Caco-2 (cell line): Measurements from ENCODE around the gene POLD4. TPM values are rescaled to one million over a fixed set of nuclear protein-coding genes. Genes with fewer than 3 reads are reported as not detected.
A peak's percentile ranks its signal among the peaks of the same experiment; 100 is the strongest.

ENCODE experiments used
- BruUV-seq: library from RNA; stranded (reverse); fragments of 400-500 nt; replicated peaks from 2 replicates; lab custom pipeline; 2021; lab: Mats Ljungman, UMichigan
- CTCF ChIA-PET: fragments of 300-600 bp; sonication (Branson Sonifier 250); formaldehyde crosslinking; loops from one replicate; lab custom pipeline; 2022; ENCODE audit warnings: antibody characterized with exemption; lab: Charles Lee
- POLR2A ChIA-PET: fragments of 300-600 bp; sonication (Branson Sonifier 250); formaldehyde crosslinking; loops from one replicate; lab custom pipeline; 2022; ENCODE audit warnings: antibody characterized with exemption; lab: Charles Lee
- DNase-seq, 2 experiments: peaks; one replicate each; pipeline versions ENCODE4 v3.0.0 to v3.0.0-alpha.2; 2020 to 2022
- H3K27me3 ChIP-seq: replicated peaks from 2 replicates; pipeline ENCODE4 v1.6.0; 2011; ENCODE audit warnings: low read length; ENCODE audit not compliant: control insufficient read depth, insufficient read depth
- H3K36me3 ChIP-seq: 2 replicates; pipeline ENCODE4 v1.5.1; 2011; ENCODE audit warnings: low read length; ENCODE audit not compliant: control insufficient read depth, insufficient read depth
- H3K4me1 ChIP-seq: fragments of 250-450 bp; sonication (Bioruptor Pico); 2 replicates; pipeline ENCODE4 v1.5.1; 2020; ENCODE audit warnings: mild to moderate bottlenecking
- H3K4me3 ChIP-seq: 2 replicates; pipeline ENCODE4 v1.5.1; 2011; ENCODE audit warnings: low read depth, mild to moderate bottlenecking, control low read depth, low read length
- H3K9me3 ChIP-seq: fragments of 250-450 bp; sonication (Bioruptor Pico); 2 replicates; pipeline ENCODE4 v1.5.1; 2020; ENCODE audit warnings: mild to moderate bottlenecking, moderate library complexity
- H3K27ac Mint-ChIP-seq: one replicate; pipeline ENCODE4 v1.8.0; 2022; ENCODE audit warnings: mixed read lengths; ENCODE audit not compliant: unreplicated experiment
- H3K27me3 Mint-ChIP-seq: one replicate; pipeline ENCODE4 v1.8.0; 2022; ENCODE audit warnings: mixed read lengths; ENCODE audit not compliant: insufficient read depth, unreplicated experiment
- H3K36me3 Mint-ChIP-seq: one replicate; pipeline ENCODE4 v1.8.0; 2022; ENCODE audit warnings: mild to moderate bottlenecking, mixed read lengths; ENCODE audit not compliant: insufficient read depth, unreplicated experiment
- H3K4me1 Mint-ChIP-seq: one replicate; pipeline ENCODE4 v1.8.0; 2022; ENCODE audit warnings: low read depth, mixed read lengths; ENCODE audit not compliant: unreplicated experiment
- H3K4me3 Mint-ChIP-seq: one replicate; pipeline ENCODE4 v1.8.0; 2022; ENCODE audit warnings: mild to moderate bottlenecking, moderate library complexity, mixed read lengths; ENCODE audit not compliant: unreplicated experiment
- H3K9me3 Mint-ChIP-seq: one replicate; pipeline ENCODE4 v1.8.0; 2022; ENCODE audit warnings: mixed read lengths; ENCODE audit not compliant: unreplicated experiment
- CTCF ChIP-seq, 2 experiments: fragments of 200-600 bp in 1 of 2; IDR thresholded peaks; 1 replicate in 1 of 2; 2 replicates in 1 of 2; pipeline versions ENCODE4 v1.5.1 to v1.8.0; 2011 to 2022; ENCODE audit warnings: antibody characterized with exemption in 1 of 2, control low read depth in 1 of 2, inconsistent platforms in 1 of 2, low read depth in 1 of 2, low read length in 1 of 2, mild to moderate bottlenecking in 1 of 2, moderate library complexity in 1 of 2; ENCODE audit not compliant: insufficient read depth in 1 of 2, severe bottlenecking in 1 of 2, unreplicated experiment in 1 of 2
- intact Hi-C: fragments of 100-400 bp; cut with micrococcal nuclease; formaldehyde crosslinking; loops from one replicate; pipeline ENCODE4 v1.10.0; 2022; ENCODE audit not compliant: unreplicated experiment
- total RNA-seq: library from RNA; stranded (reverse); gene quantifications from 2 replicates; pipeline ENCODE4 v1.2.3, GENCODE V29; 2022

Gene POLD4
- total RNA-seq, 1 experiment from 2014 or later: 29.8 TPM

- Mint-ChIP-seq H3K27me3 (no peaks in the 10 kb centered on the region), H3K36me3 (peaks cover 11% of the 10 kb centered on the region), H3K4me1 (peaks cover 32% of the 10 kb centered on the region), H3K4me3 (peak overlapping the region; percentile 23), H3K9me3 (no peaks in the 10 kb centered on the region), H3K27ac (no peak overlapping the region)
- H3K4me3 ChIP-seq: no peak overlapping the region
- peak; percentile 98 for TF ChIP-seq CTCF (IDR thresholded peaks at IDR 0.05; ENCODE audit: insufficient read depth in 1 of 2, low read depth in 1 of 2, low read length in 1 of 2, severe bottlenecking in 1 of 2, unreplicated experiment in 1 of 2)
- POLR2A ChIA-PET: interaction anchor here (0.6 to 1.4 kb wide), 3 partner anchors 31 to 134 kb away, joined by 6 to 9 read pairs (median 8); partner anchors contain the start of gene SSH3
- H3K36me3 ChIP-seq: no peaks in the 10 kb centered on the region
- CTCF ChIA-PET: interaction anchor here (0.6 to 17.9 kb wide), 17 partner anchors 10 to 286 kb away, joined by 3 to 775 read pairs (median 3); partner anchors contain the start of genes AIP, ANKRD13D, CLCF1 and PPP1CA
- intact Hi-C loops: loop anchor here (1.0 to 5.0 kb wide), 4 partner anchors 23 to 231 kb away; partner anchors contain the start of genes CORO1B and GSTP1
- no peaks in the 10 kb centered on the region for H3K27me3 ChIP-seq
- no peaks in the 10 kb centered on the region for H3K9me3 ChIP-seq
- DNase-seq: peak; percentile 74 to 83
- no TSS peak for BruUV-seq
- H3K4me1 ChIP-seq: peaks cover 56% of the 10 kb centered on the region
Measured at GRCh38 chr11:67351275-67352005, 1.9 kb downstream of the POLD4 start.

DNA sequence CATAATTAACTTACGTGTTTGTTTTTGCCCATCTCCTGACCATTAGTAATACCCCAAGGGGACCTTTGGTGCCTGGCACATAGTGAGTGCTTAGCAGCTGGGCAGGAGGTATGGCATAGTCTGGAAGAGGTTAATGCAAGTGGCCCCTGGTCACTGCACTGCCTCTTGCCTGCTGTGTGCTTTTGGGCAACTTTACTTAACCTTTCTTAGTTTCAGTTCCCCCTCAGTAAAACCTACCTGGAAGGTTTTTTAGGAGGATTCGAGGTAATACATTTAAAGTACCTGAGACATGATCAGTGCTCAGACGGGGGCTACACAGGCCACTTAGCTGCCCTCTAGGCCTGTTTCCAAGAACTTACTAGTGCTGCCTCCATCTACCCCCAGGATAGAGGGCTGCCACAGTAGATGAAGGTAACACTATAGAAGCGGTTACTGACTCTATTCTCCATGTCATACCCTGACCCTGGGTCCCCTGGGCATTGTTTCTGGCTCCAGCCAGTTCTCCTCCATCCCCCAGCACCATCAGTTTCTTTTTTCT is 3.3 kb downstream of the POLD4 start:
- no TSS peak for BruUV-seq
- Mint-ChIP-seq H3K27me3 (no peaks in the 10 kb centered on the region), H3K27ac (peak overlapping the region; percentile 5), H3K9me3 (no peaks in the 10 kb centered on the region), H3K4me3 (no peak overlapping the region), H3K4me1 (peaks cover 41% of the 10 kb centered on the region), H3K36me3 (peaks cover 17% of the 10 kb centered on the region)
- POLR2A ChIA-PET: interaction anchor here (0.9 kb wide), 1 partner anchor 24 kb away, joined by 4 read pairs; no protein-coding TSS in a partner anchor
- no peak for TF ChIP-seq CTCF (IDR thresholded peaks at IDR 0.05; ENCODE audit: insufficient read depth in 1 of 2, low read depth in 1 of 2, low read length in 1 of 2, severe bottlenecking in 1 of 2, unreplicated experiment in 1 of 2)
- DNase-seq: no peak
- Histone ChIP-seq H3K36me3 (no peaks in the 10 kb centered on the region), H3K4me1 (peaks cover 53% of the 10 kb centered on the region), H3K4me3 (no peak overlapping the region), H3K27me3 (no peaks in the 10 kb centered on the region), H3K9me3 (no peaks in the 10 kb centered on the region)
- intact Hi-C loops: loop anchor here (5.0 kb wide), 1 partner anchor 232 kb away; the partner anchor contains the start of gene GSTP1
- CTCF ChIA-PET: interaction anchor here (0.6 to 17.9 kb wide), 2 partner anchors 29 to 44 kb away, joined by 3 to 775 read pairs; partner anchors contain the start of gene CLCF1

DNA sequence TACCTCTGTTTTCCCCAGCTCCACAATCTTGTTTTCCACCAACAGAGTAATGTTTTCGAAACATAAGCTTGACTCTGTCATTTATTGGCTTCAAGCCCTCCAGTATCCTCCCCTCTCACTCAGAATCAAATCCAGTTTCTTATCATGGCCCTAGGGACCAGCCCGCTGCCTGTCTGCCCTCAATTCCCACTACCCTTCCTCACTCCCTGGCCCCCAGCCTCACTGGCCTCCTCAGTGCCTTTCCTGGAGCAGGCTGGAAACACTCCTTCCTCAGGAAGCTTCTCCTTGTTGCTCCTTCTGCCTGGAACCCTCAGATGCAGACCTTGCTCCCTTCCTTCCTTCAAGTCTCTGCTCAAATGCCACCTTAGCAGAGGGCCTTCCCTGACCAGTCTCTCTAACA is 3.9 kb downstream of the POLD4 start:
- Histone ChIP-seq H3K27me3 (no peaks in the 10 kb centered on the region), H3K4me1 (peaks cover 47% of the 10 kb centered on the region), H3K4me3 (no peak overlapping the region), H3K36me3 (no peaks in the 10 kb centered on the region), H3K9me3 (no peaks in the 10 kb centered on the region)
- no peak overlapping the region for H3K4me3 Mint-ChIP-seq
- peaks cover 17% of the 10 kb centered on the region for H3K36me3 Mint-ChIP-seq
- H3K27ac Mint-ChIP-seq: peak overlapping the region; percentile 5
- H3K27me3 Mint-ChIP-seq: no peaks in the 10 kb centered on the region
- peaks cover 36% of the 10 kb centered on the region for H3K4me1 Mint-ChIP-seq
- BruUV-seq: no TSS peak
- intact Hi-C loops: no loop called here
- TF ChIP-seq CTCF (IDR thresholded peaks at IDR 0.05; ENCODE audit: insufficient read depth in 1 of 2, low read depth in 1 of 2, low read length in 1 of 2, severe bottlenecking in 1 of 2, unreplicated experiment in 1 of 2): no peak
- POLR2A ChIA-PET: interaction anchor here (0.9 kb wide), 1 partner anchor 25 kb away, joined by 4 read pairs; no protein-coding TSS in a partner anchor
- H3K9me3 Mint-ChIP-seq: no peaks in the 10 kb centered on the region
- CTCF ChIA-PET: interaction anchor here (0.6 to 17.9 kb wide), 3 partner anchors 8 to 44 kb away, joined by 3 to 775 read pairs (median 3); partner anchors contain the start of gene CLCF1
- no peak for DNase-seq
